ENCODE measurements around the gene FBXO11.
A peak's percentile ranks its signal among the peaks of the same experiment; 100 is the strongest.

Gene FBXO11

GRCh38 chr2:47769318-47769717 is 137.0 kb downstream of the FBXO11 start:
- ATAC-seq: no peak
- TF ChIP-seq ISL1 (CRISPR knock-in tag; IDR thresholded peaks at IDR 0.05) (no peak), TCF4 (CRISPR knock-in tag; IDR thresholded peaks at IDR 0.05; ENCODE audit: borderline replicate concordance) (no peak), SNAI2 (CRISPR knock-in tag; IDR thresholded peaks at IDR 0.05) (no peak), ZNF70 (CRISPR knock-in tag; IDR thresholded peaks at IDR 0.05) (no peak), TSHZ2 (CRISPR knock-in tag; IDR thresholded peaks at IDR 0.05) (no peak), RARB (CRISPR knock-in tag; IDR thresholded peaks at IDR 0.05) (no peak), TOX (CRISPR knock-in tag; IDR thresholded peaks at IDR 0.05; ENCODE audit: borderline replicate concordance) (no peak), ARNTL (CRISPR knock-in tag; IDR thresholded peaks at IDR 0.05; ENCODE audit: borderline replicate concordance, low read depth) (no peak), OSR1 (CRISPR knock-in tag; IDR thresholded peaks at IDR 0.05) (no peak), ZNF565 (CRISPR knock-in tag; conservative IDR thresholded peaks at IDR 0.05; ENCODE audit: low read depth) (no peak), CSRNP3 (CRISPR knock-in tag; IDR thresholded peaks at IDR 0.05) (no peak), ZC3H10 (CRISPR knock-in tag; IDR thresholded peaks at IDR 0.05) (no peak), PPARA (CRISPR knock-in tag; IDR thresholded peaks at IDR 0.05; ENCODE audit: borderline replicate concordance) (no peak), ZFP3 (CRISPR knock-in tag; IDR thresholded peaks at IDR 0.05) (no peak), ZNF8 (CRISPR knock-in tag; IDR thresholded peaks at IDR 0.05) (no peak)

- peak; percentile 97 for ATAC-seq
- TF ChIP-seq TSHZ2 (CRISPR knock-in tag; IDR thresholded peaks at IDR 0.05) (peak; percentile 43; the same call in 1 of the 2 replicates), OSR1 (CRISPR knock-in tag; IDR thresholded peaks at IDR 0.05) (no peak)
These were observed 138.3 kb downstream of the FBXO11 start for GRCh38 chr2:47767880-47768609.

GRCh38 chr2:47767497-47767844 is 138.8 kb downstream of the FBXO11 start:
- no peak for TF ChIP-seq PPARA (CRISPR knock-in tag; IDR thresholded peaks at IDR 0.05; ENCODE audit: borderline replicate concordance)
- TF ChIP-seq CREB5 (CRISPR knock-in tag; IDR thresholded peaks at IDR 0.05; ENCODE audit: low read depth): no peak
- TF ChIP-seq CSRNP3 (CRISPR knock-in tag; IDR thresholded peaks at IDR 0.05): no peak
- no peak for TF ChIP-seq ARNTL (CRISPR knock-in tag; IDR thresholded peaks at IDR 0.05; ENCODE audit: borderline replicate concordance, low read depth)
- no peak for TF ChIP-seq ZNF565 (CRISPR knock-in tag; conservative IDR thresholded peaks at IDR 0.05; ENCODE audit: low read depth)
- TF ChIP-seq TSHZ2 (CRISPR knock-in tag; IDR thresholded peaks at IDR 0.05): no peak
- TF ChIP-seq PATZ1 (CRISPR knock-in tag; IDR thresholded peaks at IDR 0.05; ENCODE audit: borderline replicate concordance): no peak
- no peak for ATAC-seq

All from SK-N-SH treated with all-trans-retinoic acid at 6 μM for 48 hours (cell line).